GM18498 (cell line): Measurements from ENCODE around the gene PRSS48.
"Not testable (repeated sequence)": the region's sequence is repeated elsewhere in the genome, so short reads cannot be mapped to it uniquely, and the experiment has no call there.

Experiments used
- ATAC-seq: cut with Tn5 transposase; IDR thresholded peaks from one replicate; pipeline ENCODE4 v1.9.1; 2021; ENCODE audit warnings: mild to moderate bottlenecking, moderate library complexity; ENCODE audit not compliant: unreplicated experiment

The PRSS48 gene

DNA sequence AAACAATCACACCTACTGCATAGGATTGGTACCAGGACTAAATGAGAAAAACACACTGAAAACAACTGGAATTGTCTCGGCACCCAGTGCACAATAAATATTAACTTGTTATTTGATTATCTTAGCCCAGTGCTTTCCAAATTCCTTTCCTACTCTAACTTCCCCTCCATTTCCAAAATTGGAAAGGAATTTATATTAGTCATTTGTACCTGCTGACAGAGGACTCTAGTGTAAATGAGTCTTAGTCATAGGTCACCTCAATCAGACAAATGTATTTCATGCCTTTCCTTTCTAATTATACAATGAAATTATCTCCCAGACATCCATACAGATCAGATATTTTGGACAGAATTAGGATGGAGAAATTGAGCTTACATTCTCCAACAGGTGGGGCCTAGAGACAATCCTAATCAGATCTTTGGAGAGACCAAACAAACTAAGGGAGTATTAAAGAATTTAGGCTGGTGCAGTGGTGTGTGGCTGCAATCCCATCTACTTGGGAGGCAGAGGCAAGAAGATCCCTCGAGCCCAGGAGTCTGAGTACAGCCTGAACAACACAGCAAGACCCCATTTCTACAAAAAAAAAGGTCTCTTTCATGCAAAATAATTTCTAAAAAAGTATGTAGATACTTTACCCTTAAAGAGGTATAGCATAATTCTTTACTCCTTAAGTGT, 38.4 kb downstream of the PRSS48 start:
- ATAC-seq: no peak

DNA sequence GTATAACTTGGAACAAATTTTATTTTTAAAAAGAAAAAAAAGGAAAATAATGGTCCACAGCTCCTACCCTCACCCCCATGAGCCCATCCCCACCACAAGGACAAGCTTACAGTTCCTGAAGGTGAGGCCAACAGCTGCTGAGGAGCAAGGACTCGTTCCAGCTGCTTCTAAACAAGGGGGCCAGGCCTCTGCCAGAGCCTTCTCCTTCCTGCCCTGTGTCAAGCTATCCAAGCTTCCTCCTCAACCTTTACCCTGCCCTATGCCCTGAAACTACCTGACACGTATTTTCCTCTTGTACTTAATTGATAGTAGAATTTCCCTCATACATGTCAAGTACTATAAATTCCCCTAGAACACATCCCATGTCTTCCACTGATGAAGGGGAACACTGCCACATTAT, 39.7 kb downstream of the PRSS48 start:
- ATAC-seq: no peak

DNA sequence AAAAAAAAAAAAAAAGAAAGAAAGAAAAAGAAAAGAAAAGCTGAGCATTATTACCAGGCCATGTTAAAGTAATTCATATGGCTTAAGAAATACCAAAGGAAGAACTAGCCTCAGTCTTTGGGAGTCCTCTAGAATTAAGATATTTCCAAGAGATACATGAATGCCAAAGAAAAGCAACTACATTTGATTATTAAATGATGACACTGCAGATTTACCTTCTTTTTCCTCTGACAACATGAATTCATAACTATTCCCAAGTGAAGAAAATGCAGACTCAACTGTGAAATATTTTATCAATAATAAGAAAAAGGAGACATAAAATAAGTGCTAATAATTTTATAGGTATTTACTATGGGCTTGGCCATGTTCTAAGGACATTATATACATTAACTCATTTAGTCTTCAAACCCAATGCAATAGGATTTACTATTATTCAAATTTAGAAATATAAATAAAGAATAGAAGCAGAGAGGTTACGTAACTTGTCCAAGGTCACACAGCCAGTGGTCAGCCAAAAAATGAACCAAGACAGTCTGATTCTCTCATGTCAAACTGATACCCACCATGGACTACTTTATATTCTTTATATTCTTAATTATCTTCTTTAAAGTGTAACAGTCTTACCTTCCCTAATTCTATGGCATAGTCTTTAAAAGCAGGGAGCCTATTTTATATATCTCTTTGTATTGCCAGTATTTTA, 41.5 kb downstream of the PRSS48 start:
- ATAC-seq: no peak

DNA sequence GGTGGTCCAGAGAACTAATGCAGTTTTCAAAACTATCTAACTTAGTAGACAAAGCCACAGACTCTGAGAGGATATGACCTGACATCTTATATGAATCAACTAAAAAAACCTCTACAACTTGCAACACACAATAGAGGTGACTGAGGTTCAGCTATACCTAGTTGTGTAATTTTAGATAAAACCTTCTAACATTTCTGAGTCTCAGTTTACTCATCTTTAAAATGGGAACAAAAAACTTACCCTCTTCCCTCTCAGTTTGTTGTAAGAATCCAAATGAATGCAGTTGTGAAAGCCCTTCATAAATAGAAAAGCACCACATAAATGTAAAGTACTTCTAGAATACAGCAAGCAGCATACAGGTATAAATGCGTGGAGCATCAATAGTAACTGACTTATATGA, 42.5 kb downstream of the PRSS48 start:
- no peak for ATAC-seq

DNA sequence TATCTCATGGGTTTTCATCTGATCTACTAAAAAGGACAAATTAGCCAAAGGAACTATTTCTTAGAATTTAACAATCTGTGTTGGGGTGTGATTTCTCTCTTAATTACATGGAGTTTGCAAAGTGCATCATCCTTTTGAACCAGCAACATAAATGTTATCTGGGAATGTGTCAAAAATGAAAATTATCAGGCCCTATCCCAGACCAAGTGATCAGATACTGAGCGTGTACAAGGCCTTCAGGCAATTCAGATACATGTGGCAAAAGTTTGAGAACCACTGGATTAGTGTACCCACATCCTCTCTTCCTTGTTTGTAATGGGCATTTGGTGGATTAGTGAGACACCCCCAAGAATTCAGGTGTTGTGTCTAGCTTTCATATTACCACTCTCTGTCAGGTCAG, 44.6 kb downstream of the PRSS48 start:
- ATAC-seq: no peak

DNA sequence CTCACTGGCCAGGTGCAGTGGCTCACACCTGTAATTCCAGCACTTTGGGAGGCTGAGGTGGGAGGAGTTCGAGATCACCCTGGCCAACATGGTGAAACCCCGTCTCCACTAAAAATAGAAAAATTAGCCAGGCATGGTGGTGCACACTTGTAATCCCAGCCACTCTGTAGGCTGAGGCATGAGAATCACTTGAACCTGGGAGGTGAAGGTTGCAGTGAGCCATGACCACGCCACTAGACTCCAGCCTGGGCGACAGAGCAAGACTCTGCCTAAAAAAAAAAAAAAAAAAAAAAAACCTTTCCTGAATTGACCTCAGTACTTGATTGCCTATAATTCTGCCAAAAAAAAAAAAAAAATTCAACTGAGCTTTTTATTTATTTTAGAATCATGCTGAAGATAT, 45.2 kb downstream of the PRSS48 start:
- not testable (repeated sequence) for ATAC-seq

DNA sequence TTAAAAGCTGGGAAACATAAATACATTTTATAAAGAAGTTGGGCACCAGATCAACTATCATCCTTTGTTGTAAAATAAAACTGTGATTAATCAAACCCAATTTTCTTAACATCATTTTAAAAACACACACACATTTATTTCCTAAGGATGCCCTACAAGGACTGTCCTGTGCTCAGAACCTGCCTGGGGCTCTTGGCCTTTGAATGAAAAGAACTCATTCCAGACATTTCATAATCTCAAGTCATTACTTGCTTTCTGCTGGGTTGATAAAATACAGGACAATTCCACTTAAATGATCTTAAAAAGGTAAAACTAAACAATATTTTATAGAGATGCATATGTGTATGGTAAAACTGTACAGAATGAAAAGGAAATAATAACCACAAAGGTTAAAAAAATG, 45.6 kb downstream of the PRSS48 start:
- ATAC-seq: no peak

DNA sequence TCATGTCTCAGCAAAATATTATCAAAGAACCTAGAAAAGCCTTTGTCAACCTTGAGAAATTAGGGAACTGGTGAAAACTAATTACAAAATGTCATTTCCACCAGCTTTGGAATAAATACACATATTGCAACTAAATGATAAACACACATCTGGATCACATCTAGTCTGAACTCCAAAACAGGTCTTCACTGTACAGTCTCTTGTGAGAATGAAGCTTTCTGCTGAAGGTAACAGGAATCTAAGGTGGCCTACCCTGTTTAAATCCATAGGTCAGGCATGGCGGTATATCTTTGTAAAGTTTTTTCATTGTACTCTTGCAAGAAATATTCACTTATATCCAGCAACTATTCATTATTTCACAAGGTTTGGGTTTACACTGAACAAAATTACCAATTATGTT, 46.7 kb downstream of the PRSS48 start:
- no peak for ATAC-seq

DNA sequence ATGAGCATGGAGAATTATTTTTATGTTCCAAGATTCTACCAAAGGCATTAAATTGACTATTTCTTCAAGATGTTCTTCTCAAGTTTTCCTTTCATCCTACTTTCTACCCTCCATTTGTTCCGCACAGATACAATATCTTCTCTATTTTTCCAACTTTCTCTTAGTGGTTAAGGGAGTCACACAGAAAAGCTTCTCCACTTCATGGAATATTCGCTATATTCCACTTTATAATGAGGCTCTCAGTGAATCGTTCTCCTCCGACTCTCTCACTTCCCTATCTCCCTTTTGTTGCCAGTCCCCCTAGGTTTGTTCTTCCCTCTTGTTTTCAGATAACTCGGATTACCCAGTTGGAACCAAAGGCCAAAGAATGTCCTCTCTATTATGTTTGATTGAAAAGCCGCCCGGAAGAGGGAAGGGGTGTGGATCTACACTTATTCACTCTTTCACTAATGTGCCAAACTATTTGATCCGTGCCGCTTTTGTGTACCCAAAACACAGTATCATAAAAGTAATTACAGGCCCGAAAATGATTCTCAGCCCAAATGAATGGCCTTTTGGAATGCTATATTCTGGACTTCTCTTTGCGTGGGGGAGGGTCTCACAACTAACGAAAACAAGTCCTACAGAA, 47.3 kb downstream of the PRSS48 start:
- no peak for ATAC-seq

DNA sequence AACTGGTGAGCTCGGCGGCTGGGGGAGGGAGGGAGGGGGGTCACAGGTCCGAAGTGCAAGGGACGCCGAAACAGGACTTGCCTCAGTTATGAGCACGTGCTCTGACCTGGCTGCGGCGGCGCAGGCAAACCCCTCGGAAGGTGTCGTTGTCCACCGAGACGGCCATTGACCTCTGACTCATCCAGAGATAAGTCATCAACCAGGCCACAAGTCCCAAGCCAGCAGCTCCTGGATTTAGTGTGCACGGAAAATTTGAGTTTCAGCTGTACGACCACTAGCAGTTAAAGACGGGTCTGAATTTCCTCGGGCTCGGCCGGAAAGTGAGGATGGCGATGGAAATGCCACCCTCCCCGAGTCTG, 47.8 kb downstream of the PRSS48 start:
- ATAC-seq: no peak

DNA sequence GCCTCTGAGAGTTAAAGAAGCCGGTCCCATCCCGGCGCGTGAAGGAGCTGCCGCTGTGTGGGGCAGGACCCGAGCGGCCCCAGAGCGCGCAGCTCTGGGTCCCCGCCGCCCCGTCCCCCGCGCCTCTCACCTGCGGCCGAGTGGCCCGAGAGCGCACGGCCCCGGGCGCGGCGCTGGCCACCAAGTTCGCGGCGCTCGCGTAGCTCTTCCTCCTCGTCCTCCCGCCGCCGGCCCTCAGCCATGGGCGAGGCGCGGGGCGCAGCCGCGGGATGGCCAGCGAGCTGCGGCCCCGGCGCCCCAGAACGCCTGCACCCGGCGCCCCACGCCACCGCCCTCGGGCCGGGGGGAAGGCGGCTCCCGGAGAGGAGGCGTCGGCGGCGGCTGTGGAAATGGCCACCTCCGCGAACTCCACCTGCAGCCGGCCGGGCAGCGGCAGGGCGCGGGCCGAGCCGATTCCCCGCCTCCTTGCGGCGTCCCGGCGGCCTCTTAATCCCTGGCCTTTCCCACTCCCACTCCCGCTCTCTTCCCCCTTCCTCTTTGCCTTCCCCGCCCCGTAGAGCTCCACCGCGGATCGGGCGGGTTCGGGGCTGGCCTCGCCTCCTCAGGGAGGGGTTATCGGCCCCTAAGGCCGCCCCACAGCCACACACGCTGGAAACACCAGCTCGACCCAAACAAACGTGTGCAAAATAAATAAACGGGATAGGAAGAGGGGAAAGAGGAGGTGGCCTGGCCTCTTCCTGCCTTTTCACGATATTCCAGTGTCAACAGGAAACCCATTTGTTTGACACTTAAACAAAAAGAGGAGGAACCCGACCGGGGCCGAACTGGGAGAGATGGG, 48.4 kb downstream of the PRSS48 start, which contains the start of gene SH3D19:
TSS of gene SH3D19 (minus strand) at position 495 of the 838 bp plus-strand sequence. CDS start at position 242, 253 bp downstream.
- ATAC-seq: no peak

DNA sequence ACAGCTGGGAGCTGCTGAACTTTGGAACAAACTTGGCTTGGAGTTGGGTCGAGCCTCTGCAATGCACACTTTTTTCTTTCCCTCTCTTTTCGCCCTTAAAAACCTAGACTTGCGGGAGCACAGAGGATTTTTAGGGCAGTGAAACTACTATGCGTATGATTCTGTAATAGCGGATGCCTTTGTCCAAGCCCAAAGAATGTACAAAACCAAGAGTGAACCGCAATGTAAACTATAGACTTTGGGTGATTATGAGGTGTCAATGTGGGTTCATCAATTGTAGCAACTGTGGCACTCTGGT, 48.9 kb downstream of the PRSS48 start:
- ATAC-seq: no peak

DNA sequence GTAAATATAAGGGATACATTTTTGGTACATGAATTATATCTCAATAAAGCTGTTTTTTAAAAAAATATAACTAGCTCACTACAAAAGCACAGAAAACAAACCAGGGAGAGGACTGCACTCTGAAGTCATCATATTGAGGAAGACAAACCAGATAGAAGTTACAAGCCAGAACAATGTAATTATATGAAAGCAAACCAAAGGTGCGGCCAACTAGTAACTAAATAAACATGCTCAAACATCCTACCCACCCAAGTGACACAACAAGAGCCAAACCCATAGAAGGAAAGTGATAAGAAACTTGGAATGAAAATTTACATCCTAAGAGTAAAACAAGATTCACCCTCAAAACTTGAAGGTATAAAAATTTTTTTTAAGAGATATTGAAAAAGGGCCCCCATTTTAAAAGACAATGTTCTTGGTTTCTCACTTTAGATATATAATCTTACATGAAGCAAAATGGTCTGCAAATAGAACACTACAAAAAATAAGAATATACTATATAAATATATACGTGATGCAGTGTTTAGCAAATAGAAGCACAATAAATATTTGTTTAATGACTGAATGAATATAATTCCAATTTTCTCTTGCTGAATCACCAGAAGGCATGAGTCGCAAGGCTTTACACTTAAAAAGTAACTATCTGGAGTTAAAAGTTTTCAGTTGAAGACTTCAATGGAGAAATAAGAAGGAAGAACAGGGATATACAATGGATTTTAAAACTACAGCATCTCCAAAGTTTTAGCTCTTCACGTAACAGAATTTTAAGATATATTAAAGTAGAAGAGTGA, 52.5 kb downstream of the PRSS48 start:
- ATAC-seq: no peak

DNA sequence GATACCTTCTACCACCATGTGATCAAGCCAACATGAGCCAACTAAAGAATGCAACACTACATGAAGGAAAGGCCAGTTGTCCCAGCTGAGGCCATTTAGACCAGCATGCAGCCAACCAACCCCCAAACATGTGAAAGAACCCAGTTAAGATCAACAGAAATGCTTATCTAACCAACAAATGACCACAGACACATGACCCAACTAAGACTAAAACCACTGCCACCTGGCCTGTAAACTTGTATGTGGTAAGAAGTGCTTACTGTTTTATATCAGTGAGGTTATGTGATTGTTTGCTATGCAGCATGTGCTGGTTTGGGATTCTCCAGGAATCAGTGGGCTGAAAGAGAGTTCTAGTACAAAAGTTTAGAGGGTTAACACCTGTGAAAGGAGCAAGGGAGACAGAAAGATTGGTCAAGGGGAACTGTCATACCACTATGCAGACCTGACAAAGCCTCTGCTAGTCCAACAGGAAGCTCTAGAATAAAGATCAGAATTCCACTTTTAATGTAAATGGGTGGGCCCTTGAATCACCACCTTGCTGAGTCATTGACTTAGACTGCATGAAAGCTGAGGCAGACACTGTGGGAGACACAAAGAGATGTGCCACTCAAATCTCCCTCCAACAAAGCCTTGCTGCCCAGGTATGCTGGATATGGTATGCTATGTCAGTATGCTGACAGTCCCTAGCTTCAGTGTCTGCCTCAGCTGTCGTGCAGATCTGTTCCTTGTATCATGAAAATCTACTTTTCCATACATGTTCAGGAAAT, 54.5 kb downstream of the PRSS48 start:
- ATAC-seq: no peak

DNA sequence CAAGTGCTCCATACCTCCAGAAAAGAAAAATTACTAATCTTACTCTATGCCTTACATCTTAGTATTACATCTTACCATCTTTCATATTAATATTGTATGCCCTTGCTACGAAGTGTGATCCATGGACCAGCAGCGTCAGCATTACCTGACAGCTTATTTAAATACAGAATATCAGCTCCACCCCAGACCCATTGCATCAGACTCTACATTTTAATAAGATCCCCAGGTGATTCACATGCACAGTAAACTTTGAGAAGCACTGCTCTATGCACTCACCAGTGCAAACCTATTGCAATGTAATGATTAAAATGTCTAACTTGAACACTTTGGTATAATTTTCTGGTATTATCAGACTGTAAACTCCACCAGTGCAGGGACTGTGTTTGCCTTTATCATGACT, 62.5 kb downstream of the PRSS48 start:
- no peak for ATAC-seq

DNA sequence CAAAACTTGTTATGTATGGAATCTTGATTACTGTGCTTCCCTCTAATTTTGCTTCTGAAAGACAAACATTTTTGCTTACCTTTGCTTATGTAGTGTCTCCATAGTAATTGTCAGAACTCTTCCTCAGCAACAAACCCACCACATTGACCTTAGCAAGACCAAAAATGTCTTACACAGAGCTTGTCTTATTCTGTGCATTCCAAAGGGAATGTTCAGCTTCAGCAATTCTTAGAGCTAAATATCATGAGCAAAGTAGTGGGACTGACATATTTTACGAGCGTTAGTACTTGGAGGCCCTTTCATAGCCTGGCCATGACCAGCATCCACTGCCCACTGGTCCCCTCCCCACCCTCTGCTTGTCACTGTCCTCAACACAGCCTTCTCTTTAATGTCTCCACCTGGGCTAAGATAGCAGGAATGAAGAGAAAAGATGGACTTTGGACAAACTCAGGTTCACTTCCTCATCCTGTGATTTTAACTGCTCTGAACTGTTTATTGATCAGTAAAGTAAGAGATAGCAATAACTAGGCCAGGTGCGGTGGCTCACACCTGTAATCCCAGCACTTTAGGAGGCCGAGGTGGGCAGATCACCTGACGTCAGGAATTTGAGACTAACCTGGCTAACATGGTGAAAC, 63.9 kb downstream of the PRSS48 start:
- no peak for ATAC-seq
